HG02610 (cell line): ENCODE data around the gene PTPN9.

Experiments used
- ATAC-seq: cut with Tn5 transposase; IDR thresholded peaks from one replicate; pipeline ENCODE4 v1.9.1; 2021; ENCODE audit warnings: mild to moderate bottlenecking, moderate library complexity; ENCODE audit not compliant: unreplicated experiment

The PTPN9 gene

DNA sequence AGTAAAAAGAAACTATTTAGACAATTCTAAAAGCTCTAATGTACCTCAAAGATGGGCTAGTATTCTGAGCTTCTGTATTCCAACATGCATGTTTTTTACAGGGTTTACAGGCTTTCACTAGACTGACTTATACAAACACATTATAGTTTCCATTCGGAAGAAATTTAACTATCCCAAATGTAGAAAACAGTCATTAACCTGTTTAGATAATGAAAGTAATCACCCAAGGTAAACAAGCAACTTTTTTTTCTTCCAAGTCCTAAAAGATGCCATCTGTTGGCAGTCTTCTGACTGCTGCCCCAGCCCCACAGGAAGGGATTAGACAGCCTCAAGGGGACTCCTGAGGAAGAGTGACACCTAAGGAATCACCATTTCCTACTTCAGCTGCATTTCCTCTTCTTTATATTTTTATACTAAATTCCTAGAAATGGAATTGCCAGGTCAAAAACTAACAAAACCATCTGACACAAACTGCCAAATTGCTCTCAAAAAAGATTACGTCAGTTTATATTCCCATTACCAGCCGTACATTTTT lies 153.1 kb downstream of the PTPN9 start:
- ATAC-seq, result no peak

DNA sequence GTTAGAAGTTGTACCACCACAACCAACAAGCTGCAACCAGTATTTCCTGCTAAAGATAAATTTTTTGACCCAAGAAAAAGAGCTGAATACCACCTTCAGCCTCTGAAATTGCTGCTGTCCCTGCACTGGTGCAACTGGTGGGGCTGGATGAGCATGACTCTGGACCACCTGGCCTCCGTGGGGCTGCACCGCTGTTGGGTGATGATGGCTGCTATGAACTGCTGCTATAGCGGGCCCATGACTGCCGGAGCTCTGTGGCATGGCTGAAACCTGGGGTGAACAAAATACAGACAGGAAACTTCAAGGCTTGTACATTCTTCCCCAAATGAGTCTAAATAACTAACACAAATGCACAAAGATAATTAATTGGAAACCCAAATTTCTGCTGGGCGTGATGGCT lies 156.6 kb downstream of the PTPN9 start:
- ATAC-seq, result no peak

DNA sequence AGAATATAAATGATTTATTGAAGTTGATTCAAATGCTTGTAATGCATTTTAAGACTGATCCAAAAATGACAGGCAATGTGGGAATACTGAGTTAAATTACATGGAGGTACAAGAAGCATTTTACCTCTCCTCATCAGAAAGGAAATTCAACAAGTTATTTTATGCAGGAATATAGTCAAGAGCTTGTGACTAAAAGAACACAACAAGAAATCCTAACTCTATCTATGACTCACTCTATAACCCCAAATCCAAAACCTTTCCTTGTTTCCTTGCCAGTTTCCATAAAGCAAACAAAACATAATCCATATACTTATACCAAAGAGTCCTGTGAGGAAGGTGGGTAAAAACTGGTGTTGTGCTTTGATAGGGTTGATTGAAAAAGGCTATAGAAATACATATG lies 158.4 kb downstream of the PTPN9 start:
- no peak for ATAC-seq

DNA sequence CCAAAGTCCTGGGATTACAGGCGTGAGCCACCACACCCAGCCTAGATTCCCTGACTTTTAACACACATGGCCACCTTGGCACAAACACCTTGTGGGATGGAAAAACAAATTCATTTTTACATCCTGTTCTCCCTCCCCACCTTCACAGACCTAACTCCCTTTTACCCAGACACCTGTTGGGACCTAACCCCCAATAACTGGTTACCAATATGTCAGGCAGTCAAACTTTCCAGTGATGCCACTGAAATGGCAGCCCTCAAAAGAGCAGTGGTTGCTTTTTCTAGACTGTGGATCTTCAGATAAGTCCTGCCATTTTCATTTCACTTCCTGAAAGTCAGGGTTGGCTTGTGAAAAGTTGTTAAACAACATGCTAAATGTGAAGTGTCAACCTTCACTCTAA lies 162.5 kb downstream of the PTPN9 start:
- ATAC-seq, result no peak
